HG02798 (cell line): ENCODE data around the gene SEMA7A.

ENCODE experiments used
- ATAC-seq: cut with Tn5 transposase; IDR thresholded peaks from one replicate; pipeline ENCODE4 v1.9.1; 2021; ENCODE audit warnings: mild to moderate bottlenecking; ENCODE audit not compliant: unreplicated experiment, poor library complexity

The SEMA7A gene

GRCh38 chr15:74453925-74454763, 20.4 kb upstream of the SEMA7A start:
- no peak for ATAC-seq

DNA sequence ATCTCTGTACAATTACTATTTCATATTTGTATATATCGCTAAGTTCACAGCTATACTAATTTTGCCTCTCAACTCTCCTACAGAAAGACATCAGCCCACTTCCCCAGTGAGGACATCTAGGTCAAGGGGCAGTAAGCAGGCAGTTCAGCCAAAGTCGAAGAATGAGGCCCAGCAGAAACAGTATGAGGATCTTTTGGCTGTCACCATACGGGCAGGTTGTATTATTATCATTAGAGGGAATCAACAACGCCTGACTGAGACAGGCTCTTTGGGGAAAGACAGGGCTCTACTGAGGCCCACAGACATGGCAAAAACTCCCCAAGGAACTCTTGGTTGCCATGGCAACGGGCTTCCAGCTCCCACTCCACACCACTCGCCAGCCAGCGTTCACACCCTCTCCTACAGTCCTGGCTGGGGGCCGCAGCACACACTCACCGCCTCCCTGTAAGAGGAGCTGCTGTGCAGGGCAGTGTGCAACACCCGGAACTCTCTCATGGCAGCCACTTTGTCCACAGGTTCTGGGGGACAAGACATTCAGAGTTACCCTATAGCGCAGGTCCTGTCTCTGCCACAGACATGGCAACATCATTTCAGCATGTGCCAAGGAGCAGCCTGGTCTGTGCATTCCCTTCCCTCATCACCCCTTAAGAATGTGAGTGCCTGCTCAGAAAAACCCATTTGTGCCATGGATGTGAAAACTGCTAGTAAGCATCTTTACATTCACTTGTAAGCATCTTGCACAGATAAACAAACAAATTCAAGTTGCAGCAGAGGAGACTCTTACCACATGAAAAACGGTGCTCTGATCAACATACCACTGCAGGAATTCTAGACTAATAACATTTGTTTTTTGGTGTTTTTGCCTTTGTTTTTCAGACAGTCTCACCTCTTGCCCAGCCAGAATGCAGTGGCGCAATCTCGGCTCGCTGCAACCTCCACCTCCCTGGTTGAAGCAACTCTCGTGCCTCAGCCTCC, 18.4 kb upstream of the SEMA7A start:
- no peak for ATAC-seq

GRCh38 chr15:74451322-74451721, 17.6 kb upstream of the SEMA7A start:
- no peak for ATAC-seq

GRCh38 chr15:74449643-74450205, 16.0 kb upstream of the SEMA7A start:
- ATAC-seq = no peak

DNA sequence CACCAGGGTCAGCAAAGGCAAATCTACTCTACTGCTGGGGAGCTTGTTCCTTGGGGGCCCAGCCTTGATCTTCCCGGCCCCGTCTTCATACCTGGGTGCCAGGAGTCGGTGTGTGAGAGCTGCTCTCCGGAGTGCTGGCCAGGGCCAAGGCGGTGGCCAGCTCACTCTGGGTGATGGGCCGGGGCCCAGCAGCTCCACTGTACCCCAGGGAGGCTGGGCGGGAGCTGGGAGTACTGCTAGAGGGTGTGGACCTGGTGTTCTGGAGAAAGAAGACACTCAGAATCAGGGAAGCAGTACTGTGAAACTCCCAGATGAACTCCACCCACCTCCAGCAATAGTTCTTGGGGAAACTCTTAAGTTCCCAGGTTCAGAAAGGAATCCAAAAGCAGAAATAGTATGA, 15.3 kb upstream of the SEMA7A start:
- ATAC-seq = no peak

DNA sequence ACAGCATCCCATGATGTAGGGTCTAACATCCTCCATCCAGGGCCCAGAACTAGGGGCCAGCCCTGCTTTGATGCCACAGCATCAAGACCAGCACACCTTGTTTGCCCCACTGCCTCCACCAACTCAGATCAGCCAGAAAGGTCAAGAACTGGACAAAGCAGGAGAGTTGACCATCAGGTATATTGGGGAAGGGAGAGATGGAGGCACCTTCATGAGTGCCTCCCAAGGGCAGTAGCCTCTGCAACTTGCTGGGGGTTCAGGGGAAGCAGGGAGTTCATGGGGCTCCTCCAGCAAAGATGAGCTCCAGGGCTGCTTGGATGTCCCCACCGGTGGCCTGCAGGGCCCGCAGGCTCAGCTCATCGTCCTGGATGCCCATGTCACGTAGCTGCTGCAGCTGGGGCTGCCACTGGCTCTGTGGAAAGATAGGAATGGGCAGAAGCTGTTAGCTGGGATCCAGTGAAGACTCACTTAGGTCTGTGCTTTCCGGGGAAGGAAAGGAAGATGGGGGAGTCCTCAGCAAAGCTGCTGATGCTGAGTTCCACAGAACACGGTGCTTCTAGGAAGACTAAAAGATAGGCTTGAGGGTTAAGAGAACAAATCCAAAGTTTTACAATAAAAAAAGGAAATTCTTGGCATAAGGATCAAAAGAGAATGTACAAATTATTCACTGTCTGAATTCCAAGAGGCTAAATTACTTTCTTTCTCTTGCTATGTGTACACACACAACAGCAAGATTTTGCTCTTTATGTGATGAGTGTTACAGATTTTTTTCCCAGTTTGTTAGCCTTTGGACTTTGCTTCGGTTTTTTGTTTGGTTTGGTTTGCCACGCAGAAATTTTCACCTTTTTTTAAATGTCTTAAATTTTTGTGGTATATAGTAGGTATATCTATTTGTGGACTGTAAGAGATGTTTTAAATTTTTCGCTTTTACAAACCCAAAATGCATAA, 12.3 kb upstream of the SEMA7A start:
- ATAC-seq = no peak

DNA sequence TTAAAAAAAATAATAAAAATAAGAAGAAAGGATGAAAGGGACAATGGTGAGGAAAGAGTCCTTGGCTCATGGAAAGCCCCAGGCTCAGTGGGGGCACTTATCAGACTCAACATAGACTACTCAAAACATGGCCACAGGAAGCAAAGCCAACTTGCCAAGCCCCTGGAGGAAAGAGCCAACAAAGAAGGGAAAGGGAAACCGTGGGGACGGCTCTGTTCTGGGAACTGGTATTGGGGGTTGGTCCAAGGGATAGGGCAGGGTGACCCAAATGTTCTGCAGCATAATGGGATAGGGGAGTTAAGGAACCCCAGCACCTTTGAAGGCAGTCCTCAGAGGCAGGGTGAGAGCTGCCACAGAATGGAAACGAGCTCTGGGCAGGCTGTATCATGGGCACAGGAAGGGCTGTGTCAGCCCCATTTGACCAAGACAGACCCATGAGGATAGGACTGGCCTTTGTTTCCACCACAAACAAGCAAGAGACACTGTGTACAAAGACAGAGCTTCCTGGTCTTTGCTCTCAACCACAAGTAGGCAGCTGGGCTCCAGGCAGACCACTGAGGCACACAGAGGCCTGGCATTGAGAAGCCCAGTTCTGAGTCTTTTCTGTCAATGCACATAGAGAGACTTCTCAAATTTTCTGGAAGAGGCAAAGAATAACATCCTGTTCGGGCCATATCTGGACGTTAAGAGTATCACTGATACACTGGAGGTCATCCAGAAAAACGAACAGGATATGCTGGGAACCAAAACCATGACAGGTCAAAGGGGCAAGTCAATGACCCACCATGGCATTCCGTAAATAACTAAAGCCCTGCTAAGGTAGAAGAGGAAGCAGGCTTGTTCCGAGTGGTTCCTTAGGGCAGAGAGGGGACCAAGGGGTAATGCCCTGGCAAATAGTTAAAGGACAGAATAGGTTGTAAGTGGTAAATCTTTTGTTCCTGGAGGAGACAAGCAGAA, 10.6 kb upstream of the SEMA7A start:
- no peak for ATAC-seq

- no peak for ATAC-seq
These were observed 9.5 kb upstream of the SEMA7A start for GRCh38 chr15:74443100-74443909.

DNA sequence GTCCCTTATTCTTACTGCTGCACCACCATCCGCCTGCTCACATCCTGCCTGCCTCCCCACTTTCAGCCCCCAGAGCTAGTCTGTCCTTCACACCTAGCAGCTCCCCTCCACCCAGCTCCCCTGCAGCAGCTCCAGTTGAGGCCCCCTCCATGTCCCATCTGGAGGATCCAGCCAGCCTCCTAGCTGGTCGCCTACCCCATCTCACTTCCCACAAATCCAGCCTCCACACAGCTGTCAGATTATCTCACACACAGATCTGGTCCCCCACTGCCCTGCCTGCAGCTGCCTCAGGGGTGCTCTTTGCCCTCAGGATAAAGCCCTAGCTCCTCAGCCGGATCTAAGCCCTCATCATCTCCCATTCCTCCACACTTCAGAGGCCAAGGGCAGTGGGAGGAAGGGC, 8.8 kb upstream of the SEMA7A start:
- ATAC-seq = no peak

GRCh38 chr15:74442063-74442462, 8.3 kb upstream of the SEMA7A start:
- ATAC-seq = no peak

DNA sequence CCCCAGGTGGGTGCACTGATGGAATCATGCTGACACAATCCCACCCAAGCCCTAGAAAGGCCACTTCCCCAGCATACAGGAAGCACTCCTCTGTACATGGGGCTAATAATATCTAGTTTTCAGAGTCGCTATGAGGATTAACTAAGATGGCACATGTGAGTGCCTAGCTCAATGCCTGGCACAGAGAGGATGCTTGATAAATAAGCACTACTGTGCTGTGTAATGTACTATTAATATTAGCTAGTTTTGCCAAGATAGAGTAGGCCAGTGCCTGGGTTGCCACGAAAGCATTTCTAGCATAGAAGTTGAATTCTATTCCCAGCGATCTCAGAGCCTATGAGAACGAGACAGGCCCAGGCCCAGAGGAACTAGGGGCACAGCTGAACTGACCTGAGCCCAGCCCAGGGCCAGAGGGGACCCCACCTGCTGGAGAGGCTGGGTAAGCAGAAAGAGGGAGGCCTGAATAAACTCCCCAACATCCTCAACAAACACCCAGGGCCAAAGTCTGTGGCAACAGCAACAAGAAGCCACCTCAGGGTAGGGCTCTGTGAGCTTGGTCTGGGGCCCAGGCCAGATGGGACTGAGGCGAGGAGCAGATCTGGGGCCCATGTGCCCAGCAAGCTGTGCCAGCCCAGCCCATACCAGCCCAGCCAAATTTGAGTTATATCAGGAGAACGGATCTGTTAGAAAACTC, 7.6 kb upstream of the SEMA7A start:
- no peak for ATAC-seq

DNA sequence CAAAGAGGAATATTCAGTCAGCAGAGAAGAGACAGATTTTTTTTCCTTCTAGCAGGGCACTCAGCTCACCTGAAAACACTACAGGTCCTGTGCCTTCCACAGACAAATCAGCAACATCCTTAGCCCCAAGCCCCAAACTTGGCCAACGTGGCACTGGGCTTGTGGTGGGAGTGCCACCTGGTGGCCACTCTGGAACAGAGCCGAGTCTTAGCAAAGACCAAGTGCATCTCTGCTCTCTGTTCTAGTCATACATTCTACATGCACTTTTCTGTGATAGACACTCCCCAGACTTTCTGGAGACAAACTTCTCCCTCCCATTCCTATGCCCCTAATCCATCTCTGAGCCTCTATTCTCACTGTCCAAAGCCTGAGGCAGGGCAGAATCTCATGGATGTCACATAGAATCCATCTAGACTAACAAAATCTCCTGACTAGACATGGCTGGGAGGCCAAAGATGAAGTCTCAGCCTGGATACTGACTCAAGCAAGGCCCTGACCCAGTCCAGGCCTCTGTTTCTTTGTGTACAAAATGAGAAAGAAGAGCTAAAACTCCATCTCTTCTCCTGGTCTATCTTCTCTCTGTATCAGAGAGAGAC, 5.1 kb upstream of the SEMA7A start:
- ATAC-seq = peak; percentile 62

GRCh38 chr15:74438206-74438605, 4.4 kb upstream of the SEMA7A start:
- no peak for ATAC-seq

- ATAC-seq = no peak
These were observed 742 bp upstream of the SEMA7A start for GRCh38 chr15:74434263-74435136.

DNA sequence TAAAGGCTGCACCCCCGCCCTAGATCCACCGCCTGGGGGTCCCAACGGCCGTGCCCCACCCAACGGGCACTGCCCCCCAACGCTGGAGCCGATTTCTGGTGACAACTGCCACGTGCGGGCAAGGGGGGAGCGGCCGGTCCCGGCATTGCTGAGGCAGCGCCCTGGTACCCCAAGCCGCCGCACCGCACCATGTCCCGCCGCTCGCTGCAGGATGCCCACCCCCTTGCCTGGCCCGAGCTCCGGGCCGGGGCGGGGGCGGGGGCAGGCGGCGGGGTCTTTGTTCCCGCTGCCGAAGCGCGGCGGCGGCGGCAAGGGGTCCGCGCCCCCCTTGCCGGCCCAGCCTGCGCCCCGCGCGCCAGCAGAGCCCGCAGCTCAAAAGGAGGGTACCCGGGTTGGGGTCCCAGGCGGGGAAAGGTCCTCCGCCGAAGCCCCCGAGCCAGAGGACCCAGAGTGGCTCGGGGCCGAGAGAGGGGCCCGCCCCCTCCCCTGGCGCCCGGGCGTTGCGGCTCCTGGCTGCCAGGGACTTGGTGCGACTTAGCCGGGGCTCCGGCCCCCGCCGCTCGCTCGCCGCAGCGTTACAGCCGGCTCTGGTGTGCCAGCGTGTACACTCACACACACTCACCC, 678 bp downstream of the SEMA7A start:
- ATAC-seq = no peak
